ENCODE measurements around the gene TSPAN9.

TSPAN9 gene

DNA sequence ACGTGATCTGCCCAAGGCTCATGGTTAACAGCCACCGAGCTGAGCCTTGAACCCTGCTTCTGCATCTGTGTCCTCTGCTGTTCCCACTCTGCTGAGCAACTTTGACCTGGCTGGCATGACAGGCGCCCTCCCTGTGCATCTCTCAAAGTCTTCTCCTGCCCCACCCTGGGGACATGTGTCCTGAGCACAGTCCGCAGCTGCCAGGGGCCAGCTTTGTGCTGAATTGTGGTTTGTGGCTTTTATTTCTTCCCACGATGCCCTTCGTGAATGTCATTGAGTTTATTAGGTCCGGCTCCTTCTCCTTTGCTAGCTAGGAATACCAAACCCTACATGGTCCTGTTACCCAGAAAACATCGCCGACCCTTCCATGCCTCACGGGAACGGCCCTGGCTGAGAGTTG lies 161.0 kb downstream of the TSPAN9 start:
- H3K9ac ChIP-seq (ENCODE audit: low read depth, low read length) = no peak overlapping the region
- peaks cover 23% of the 10 kb centered on the region for H3K4me1 ChIP-seq (ENCODE audit: insufficient read depth, low read length)
- no peaks in the 10 kb centered on the region for H3K9me3 ChIP-seq (ENCODE audit: control insufficient read depth, insufficient read depth, low read length)
- no peaks in the 10 kb centered on the region for H3K36me3 ChIP-seq (ENCODE audit: insufficient read depth, low read length)

- Histone ChIP-seq H3K9ac (ENCODE audit: low read depth, low read length) (no peak overlapping the region), H3K4me1 (ENCODE audit: insufficient read depth, low read length) (peaks cover 8% of the 10 kb centered on the region), H3K36me3 (ENCODE audit: insufficient read depth, low read length) (no peaks in the 10 kb centered on the region), H3K9me3 (ENCODE audit: control insufficient read depth, insufficient read depth, low read length) (no peaks in the 10 kb centered on the region)
Measured at GRCh38 chr12:3241621-3242020, 164.4 kb downstream of the TSPAN9 start.

- no peaks in the 10 kb centered on the region for H3K9me3 ChIP-seq (ENCODE audit: control insufficient read depth, insufficient read depth, low read length)
- no peaks in the 10 kb centered on the region for H3K36me3 ChIP-seq (ENCODE audit: insufficient read depth, low read length)
- H3K9ac ChIP-seq (ENCODE audit: low read depth, low read length) = no peak overlapping the region
- H3K4me1 ChIP-seq (ENCODE audit: insufficient read depth, low read length) = peaks cover 1% of the 10 kb centered on the region; the same call in 1 of the 2 replicates
Measured at GRCh38 chr12:3242199-3242863, 165.2 kb downstream of the TSPAN9 start.

- H3K9ac ChIP-seq (ENCODE audit: low read depth, low read length) = no peak overlapping the region
- no peaks in the 10 kb centered on the region for H3K9me3 ChIP-seq (ENCODE audit: control insufficient read depth, insufficient read depth, low read length)
- H3K36me3 ChIP-seq (ENCODE audit: insufficient read depth, low read length) = no peaks in the 10 kb centered on the region
- H3K4me1 ChIP-seq (ENCODE audit: insufficient read depth, low read length) = no peaks in the 10 kb centered on the region; the same call in 1 of the 2 replicates
Measured at GRCh38 chr12:3243376-3244084, 166.4 kb downstream of the TSPAN9 start.

GRCh38 chr12:3244219-3244750 lies 167.1 kb downstream of the TSPAN9 start:
- no peaks in the 10 kb centered on the region for H3K9me3 ChIP-seq (ENCODE audit: control insufficient read depth, insufficient read depth, low read length)
- no peaks in the 10 kb centered on the region for H3K36me3 ChIP-seq (ENCODE audit: insufficient read depth, low read length)
- H3K4me1 ChIP-seq (ENCODE audit: insufficient read depth, low read length) = no peaks in the 10 kb centered on the region; the same call in 1 of the 2 replicates
- no peak overlapping the region for H3K9ac ChIP-seq (ENCODE audit: low read depth, low read length)

DNA sequence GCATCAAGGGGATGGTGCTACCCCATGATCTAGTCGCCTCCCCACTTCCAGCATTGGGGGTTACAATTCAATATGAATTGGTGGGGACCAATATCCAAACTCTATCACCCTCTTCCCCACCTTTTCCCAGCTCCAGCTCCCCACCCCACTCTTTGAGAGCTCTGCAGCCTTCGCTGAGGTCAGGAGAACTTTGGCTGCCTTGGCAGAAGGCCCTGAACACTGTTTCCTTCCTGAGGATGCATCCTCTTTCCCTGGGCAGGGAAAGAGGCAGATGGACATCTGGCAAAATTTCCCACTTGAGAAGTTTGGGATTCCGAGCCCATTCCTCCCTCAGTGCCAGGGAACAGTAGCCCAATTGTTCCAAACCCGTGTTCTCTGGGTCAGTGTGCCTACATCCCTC lies 169.1 kb downstream of the TSPAN9 start:
- Histone ChIP-seq H3K9ac (ENCODE audit: low read depth, low read length) (no peak overlapping the region), H3K4me1 (ENCODE audit: insufficient read depth, low read length) (no peaks in the 10 kb centered on the region; the same call in 1 of the 2 replicates), H3K36me3 (ENCODE audit: insufficient read depth, low read length) (no peaks in the 10 kb centered on the region), H3K9me3 (ENCODE audit: control insufficient read depth, insufficient read depth, low read length) (no peaks in the 10 kb centered on the region)

DNA sequence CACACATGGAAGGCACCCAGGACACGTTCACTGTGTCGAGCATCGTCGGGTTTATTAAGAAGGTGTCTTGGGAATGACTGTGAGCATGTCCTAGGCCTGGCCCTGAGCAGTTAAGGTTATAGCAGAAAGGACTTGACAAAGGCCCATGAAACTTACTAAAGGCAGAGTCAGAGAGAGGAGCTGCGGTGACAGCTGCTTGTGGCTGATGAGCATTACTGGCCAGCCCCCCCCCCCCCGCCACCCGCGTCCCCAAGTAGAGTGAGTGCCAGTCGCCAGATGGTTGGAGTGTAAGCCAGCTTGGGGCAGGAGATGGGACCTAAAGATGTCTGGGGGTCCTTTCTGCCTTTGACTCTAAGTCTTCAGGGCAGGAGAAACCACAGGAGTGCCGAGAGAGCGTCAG lies 169.9 kb downstream of the TSPAN9 start:
- no peaks in the 10 kb centered on the region; the same call in 1 of the 2 replicates for H3K4me1 ChIP-seq (ENCODE audit: insufficient read depth, low read length)
- no peaks in the 10 kb centered on the region for H3K9me3 ChIP-seq (ENCODE audit: control insufficient read depth, insufficient read depth, low read length)
- no peaks in the 10 kb centered on the region for H3K36me3 ChIP-seq (ENCODE audit: insufficient read depth, low read length)
- no peak overlapping the region for H3K9ac ChIP-seq (ENCODE audit: low read depth, low read length)

- H3K9ac ChIP-seq (ENCODE audit: low read depth, low read length) = no peak overlapping the region
- no peaks in the 10 kb centered on the region for H3K9me3 ChIP-seq (ENCODE audit: control insufficient read depth, insufficient read depth, low read length)
- no peaks in the 10 kb centered on the region; the same call in 1 of the 2 replicates for H3K4me1 ChIP-seq (ENCODE audit: insufficient read depth, low read length)
- H3K36me3 ChIP-seq (ENCODE audit: insufficient read depth, low read length) = no peaks in the 10 kb centered on the region
Measured at GRCh38 chr12:3247629-3248161, 170.5 kb downstream of the TSPAN9 start.

DNA sequence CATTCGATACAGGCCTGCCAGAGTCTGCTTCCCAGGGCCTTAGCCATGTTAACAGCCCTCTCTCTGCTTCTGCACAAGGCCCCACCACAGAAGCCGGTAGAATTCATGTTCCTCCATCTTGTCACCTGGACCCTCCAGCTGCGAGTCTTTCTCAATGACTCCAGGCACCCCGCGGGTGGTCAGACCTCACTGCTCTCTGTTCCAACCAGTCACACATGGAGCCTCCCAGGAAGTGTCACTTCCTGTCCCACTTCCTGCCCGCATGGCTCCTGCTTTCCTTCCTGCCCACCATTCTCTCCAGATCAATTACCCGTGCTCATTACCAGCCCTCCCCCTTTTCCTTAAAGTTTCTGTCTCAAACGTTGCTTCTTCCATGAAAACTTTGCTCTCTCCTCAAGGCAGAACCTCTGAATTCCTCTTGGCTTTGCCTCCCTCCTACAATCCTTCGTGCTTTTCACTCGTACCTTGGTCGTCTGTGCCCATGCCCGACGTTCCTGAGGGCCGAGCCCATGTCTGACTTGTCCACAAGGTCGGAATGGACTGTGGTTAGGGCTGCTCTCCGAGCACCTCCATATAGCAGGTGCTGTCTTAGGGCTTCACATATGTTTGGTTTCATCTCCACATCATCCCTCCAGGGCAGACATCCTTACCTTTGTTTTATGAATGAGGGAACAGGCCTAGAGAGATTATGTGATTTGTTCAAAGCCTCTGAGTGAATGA lies 172.1 kb downstream of the TSPAN9 start:
- Histone ChIP-seq H3K36me3 (ENCODE audit: insufficient read depth, low read length) (no peaks in the 10 kb centered on the region), H3K9ac (ENCODE audit: low read depth, low read length) (no peak overlapping the region), H3K9me3 (ENCODE audit: control insufficient read depth, insufficient read depth, low read length) (no peaks in the 10 kb centered on the region), H3K4me1 (ENCODE audit: insufficient read depth, low read length) (no peaks in the 10 kb centered on the region; the same call in 1 of the 2 replicates)

DNA sequence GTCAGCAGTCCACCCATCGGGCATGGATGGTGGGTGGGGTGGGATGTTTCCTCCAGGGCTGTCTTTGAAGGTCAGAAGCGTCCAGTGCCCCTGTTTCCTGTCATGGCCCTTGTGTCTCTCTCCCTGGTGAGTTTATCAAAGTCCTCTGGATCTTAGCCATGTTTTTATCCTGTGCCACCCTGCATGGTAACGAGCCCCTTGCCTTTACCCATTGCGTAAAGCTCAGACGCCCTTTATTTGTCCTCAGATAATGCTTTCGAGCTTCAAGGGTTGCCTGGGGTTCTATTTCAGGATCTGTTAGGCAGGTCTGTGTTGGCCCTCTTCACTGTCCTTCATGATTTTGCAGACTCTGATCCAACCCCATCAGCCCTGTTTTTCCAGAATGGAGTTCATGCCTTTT lies 172.9 kb downstream of the TSPAN9 start:
- H3K36me3 ChIP-seq (ENCODE audit: insufficient read depth, low read length) = no peaks in the 10 kb centered on the region
- H3K4me1 ChIP-seq (ENCODE audit: insufficient read depth, low read length) = no peaks in the 10 kb centered on the region; the same call in 1 of the 2 replicates
- no peaks in the 10 kb centered on the region for H3K9me3 ChIP-seq (ENCODE audit: control insufficient read depth, insufficient read depth, low read length)
- no peak overlapping the region for H3K9ac ChIP-seq (ENCODE audit: low read depth, low read length)

DNA sequence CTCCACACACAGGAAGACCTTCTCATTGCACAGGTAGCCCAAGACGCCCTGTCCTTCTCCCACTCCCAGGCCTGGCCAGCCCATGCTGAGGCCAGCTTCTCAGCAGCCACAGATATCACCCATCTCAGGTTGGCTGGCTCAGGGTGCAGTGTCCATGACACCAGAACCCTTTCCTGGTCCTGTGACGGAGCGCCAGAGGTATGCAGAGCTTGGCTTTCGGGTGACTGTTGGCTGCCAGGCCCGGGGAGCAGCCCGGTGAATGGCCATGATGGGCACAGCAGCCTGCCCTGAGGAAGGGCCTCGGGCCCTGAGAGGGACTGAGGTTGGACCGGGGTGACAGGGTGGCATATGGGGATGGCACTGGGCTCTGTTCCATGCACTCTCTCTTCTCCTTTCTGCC lies 173.4 kb downstream of the TSPAN9 start:
- Histone ChIP-seq H3K9ac (ENCODE audit: low read depth, low read length) (no peak overlapping the region), H3K36me3 (ENCODE audit: insufficient read depth, low read length) (no peaks in the 10 kb centered on the region), H3K4me1 (ENCODE audit: insufficient read depth, low read length) (no peaks in the 10 kb centered on the region; the same call in 1 of the 2 replicates), H3K9me3 (ENCODE audit: control insufficient read depth, insufficient read depth, low read length) (no peaks in the 10 kb centered on the region)

- no peaks in the 10 kb centered on the region for H3K36me3 ChIP-seq (ENCODE audit: insufficient read depth, low read length)
- no peak overlapping the region for H3K9ac ChIP-seq (ENCODE audit: low read depth, low read length)
- H3K4me1 ChIP-seq (ENCODE audit: insufficient read depth, low read length) = no peaks in the 10 kb centered on the region; the same call in 1 of the 2 replicates
- H3K9me3 ChIP-seq (ENCODE audit: control insufficient read depth, insufficient read depth, low read length) = no peaks in the 10 kb centered on the region
Measured at GRCh38 chr12:3251067-3251466, 173.9 kb downstream of the TSPAN9 start.

DNA sequence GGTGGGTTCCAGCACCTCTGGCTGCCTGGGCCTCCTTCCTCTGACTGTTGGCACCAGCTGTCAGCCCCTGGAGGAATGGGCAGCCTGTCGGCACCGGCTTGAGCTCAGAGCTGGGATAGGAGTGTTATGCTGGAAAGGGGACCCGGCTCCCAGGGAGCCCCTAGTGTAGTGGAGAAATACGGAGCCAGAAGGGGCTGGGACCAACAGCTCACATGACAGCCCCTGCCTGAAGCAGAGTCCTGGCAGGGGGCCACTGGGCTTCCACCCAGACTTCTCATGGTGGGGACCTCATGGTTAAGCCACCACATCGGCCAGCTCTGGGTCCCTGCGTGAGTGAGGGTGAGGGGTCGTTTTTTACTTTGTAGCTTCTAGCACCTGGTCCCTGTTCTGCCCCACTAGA lies 174.5 kb downstream of the TSPAN9 start:
- Histone ChIP-seq H3K36me3 (ENCODE audit: insufficient read depth, low read length) (no peaks in the 10 kb centered on the region), H3K4me1 (ENCODE audit: insufficient read depth, low read length) (no peaks in the 10 kb centered on the region; the same call in 1 of the 2 replicates), H3K9me3 (ENCODE audit: control insufficient read depth, insufficient read depth, low read length) (no peaks in the 10 kb centered on the region), H3K9ac (ENCODE audit: low read depth, low read length) (no peak overlapping the region)

DNA sequence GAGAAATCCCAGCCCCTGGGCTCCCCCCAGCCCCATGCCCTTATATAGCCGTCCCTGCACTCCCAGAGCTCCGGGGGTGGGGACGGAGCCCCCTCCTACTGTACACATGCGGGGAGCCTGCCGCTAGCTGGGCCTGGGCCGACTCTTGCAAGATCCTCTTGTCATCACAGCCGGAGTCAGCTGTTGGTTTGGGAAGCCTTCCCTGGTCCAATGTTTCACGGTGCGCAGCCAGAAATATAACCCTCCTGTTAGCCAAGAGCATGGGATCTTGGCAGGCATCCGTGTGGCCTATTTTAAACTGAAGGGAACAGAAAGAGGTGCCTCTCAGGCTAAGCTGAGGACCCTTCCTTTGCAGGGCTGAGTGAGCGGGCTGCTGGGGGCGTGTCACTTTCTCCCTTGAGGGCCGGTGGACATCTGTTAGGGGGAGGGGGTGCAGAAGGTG lies 175.3 kb downstream of the TSPAN9 start:
- H3K4me1 ChIP-seq (ENCODE audit: insufficient read depth, low read length) = no peaks in the 10 kb centered on the region; the same call in 1 of the 2 replicates
- no peaks in the 10 kb centered on the region for H3K36me3 ChIP-seq (ENCODE audit: insufficient read depth, low read length)
- no peak overlapping the region for H3K9ac ChIP-seq (ENCODE audit: low read depth, low read length)
- H3K9me3 ChIP-seq (ENCODE audit: control insufficient read depth, insufficient read depth, low read length) = no peaks in the 10 kb centered on the region

Measured in ES-I3 (cell line).